Gastrocnemius medialis (tissue), 4 donors: ENCODE data around the gene FAM181A.

Experiments
- CTCF ChIP-seq, 5 experiments: fragments of 450-650 bp in 3 of 5; fragments of 200-600 bp in 2 of 5; sonication (generic) in 2 of 5; IDR thresholded peaks in 4 of 5; conservative IDR thresholded peaks in 1 of 5; 1 replicate in 4 of 5; 2 replicates in 1 of 5; pipeline ENCODE4 v1.5.1; 2016 to 2019; ENCODE audit warnings: antibody characterized with exemption in 5 of 5, mild to moderate bottlenecking in 3 of 5, moderate library complexity in 3 of 5
- POLR2A ChIP-seq, 2 donors: fragments of 450-650 bp; IDR thresholded peaks; one replicate each; pipeline ENCODE4 v1.6.1; 2017; ENCODE audit warnings: antibody characterized with exemption in 2 of 2, mild to moderate bottlenecking in 2 of 2, moderate library complexity in 2 of 2

GRCh38 chr14:93917141-93917540 lies 10.0 kb upstream of the FAM181A start:
- no peak for TF ChIP-seq CTCF (IDR thresholded peaks at IDR 0.05 in 4 of 5, conservative IDR thresholded peaks at IDR 0.05 in 1 of 5)
- TF ChIP-seq POLR2A (IDR thresholded peaks at IDR 0.05) = no peak
